Panc1 (cell line): ENCODE results near the gene PRKCA.

ENCODE experiments used
- CTCF ChIP-seq: fragments of 450-650 bp; IDR thresholded peaks from 2 replicates; pipeline ENCODE4 v1.5.1; 2017; ENCODE audit warnings: mild to moderate bottlenecking
- POLR2AphosphoS5 ChIP-seq: IDR thresholded peaks from 2 replicates; pipeline ENCODE4 v1.6.1; 2012; ENCODE audit warnings: mild to moderate bottlenecking, low read depth, low read length, moderate library complexity
- REST ChIP-seq, 2 experiments: IDR thresholded peaks; 2 replicates each; pipeline ENCODE4 v1.6.1; 2011 to 2012; ENCODE audit warnings: low read depth in 2 of 2, control low read depth in 1 of 2, low read length in 1 of 2, mild to moderate bottlenecking in 1 of 2, moderate library complexity in 1 of 2; ENCODE audit not compliant: insufficient read depth in 1 of 2

GRCh38 chr17:66477615-66478283 is 175.3 kb downstream of the PRKCA start:
- TF ChIP-seq CTCF (no peak), POLR2AphosphoS5 (no peak), REST (IDR thresholded peaks at IDR 0.05; ENCODE audit: insufficient read depth in 1 of 2, low read depth in 2 of 2, low read length in 1 of 2) (no peak)
